ENCODE measurements around the gene RNF14. TPM values are rescaled to one million over a fixed set of nuclear protein-coding genes. Genes with fewer than 3 reads are reported as not detected.

Gene RNF14
- total and polyA plus RNA-seq, 9 of the 15 experiments (the other 6 are each of a cell fraction or from before 2014, with no cell fraction given), result 36.3 to 140 (median 75.1) TPM

- TF ChIP-seq, protein P1, sequence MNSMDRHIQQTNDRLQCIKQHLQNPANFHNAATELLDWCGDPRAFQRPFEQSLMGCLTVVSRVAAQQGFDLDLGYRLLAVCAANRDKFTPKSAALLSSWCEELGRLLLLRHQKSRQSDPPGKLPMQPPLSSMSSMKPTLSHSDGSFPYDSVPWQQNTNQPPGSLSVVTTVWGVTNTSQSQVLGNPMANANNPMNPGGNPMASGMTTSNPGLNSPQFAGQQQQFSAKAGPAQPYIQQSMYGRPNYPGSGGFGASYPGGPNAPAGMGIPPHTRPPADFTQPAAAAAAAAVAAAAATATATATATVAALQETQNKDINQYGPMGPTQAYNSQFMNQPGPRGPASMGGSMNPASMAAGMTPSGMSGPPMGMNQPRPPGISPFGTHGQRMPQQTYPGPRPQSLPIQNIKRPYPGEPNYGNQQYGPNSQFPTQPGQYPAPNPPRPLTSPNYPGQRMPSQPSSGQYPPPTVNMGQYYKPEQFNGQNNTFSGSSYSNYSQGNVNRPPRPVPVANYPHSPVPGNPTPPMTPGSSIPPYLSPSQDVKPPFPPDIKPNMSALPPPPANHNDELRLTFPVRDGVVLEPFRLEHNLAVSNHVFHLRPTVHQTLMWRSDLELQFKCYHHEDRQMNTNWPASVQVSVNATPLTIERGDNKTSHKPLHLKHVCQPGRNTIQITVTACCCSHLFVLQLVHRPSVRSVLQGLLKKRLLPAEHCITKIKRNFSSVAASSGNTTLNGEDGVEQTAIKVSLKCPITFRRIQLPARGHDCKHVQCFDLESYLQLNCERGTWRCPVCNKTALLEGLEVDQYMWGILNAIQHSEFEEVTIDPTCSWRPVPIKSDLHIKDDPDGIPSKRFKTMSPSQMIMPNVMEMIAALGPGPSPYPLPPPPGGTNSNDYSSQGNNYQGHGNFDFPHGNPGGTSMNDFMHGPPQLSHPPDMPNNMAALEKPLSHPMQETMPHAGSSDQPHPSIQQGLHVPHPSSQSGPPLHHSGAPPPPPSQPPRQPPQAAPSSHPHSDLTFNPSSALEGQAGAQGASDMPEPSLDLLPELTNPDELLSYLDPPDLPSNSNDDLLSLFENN (IDR thresholded peaks at IDR 0.05; ENCODE audit: low read depth in 2 of 2, low read length in 2 of 2), result no peak; a peak in 1 of 4 replicates
- TF ChIP-seq ARHGAP35 (IDR thresholded peaks at IDR 0.05; ENCODE audit: partially characterized antibody) (no peak), POLR2B (IDR thresholded peaks at IDR 0.05; ENCODE audit: low read depth, partially characterized antibody) (peak; percentile 95), ZNF77 (CRISPR knock-in tag; IDR thresholded peaks at IDR 0.05) (no peak), CREB3L1 (IDR thresholded peaks at IDR 0.05; ENCODE audit: borderline replicate concordance, low read depth) (no peak), SAFB2 (IDR thresholded peaks at IDR 0.05; ENCODE audit: borderline replicate concordance, low read depth, low read length, severe bottlenecking) (no peak), ZNF507 (tag; conservative IDR thresholded peaks at IDR 0.05) (no peak)
- TF ChIP-seq, protein P2, sequence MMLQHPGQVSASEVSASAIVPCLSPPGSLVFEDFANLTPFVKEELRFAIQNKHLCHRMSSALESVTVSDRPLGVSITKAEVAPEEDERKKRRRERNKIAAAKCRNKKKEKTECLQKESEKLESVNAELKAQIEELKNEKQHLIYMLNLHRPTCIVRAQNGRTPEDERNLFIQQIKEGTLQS (IDR thresholded peaks at IDR 0.05), result no peak
- TF ChIP-seq, protein P2 (CRISPR knock-in tag; conservative IDR thresholded peaks at IDR 0.05), result no peak
- TF ChIP-seq, protein P3, sequence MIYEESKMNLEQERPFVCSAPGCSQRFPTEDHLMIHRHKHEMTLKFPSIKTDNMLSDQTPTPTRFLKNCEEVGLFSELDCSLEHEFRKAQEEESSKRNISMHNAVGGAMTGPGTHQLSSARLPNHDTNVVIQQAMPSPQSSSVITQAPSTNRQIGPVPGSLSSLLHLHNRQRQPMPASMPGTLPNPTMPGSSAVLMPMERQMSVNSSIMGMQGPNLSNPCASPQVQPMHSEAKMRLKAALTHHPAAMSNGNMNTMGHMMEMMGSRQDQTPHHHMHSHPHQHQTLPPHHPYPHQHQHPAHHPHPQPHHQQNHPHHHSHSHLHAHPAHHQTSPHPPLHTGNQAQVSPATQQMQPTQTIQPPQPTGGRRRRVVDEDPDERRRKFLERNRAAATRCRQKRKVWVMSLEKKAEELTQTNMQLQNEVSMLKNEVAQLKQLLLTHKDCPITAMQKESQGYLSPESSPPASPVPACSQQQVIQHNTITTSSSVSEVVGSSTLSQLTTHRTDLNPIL (CRISPR knock-in tag; IDR thresholded peaks at IDR 0.05), result no peak
These were observed at the start of gene RNF14 (continued) for GRCh38 chr5:141968914-141969608.

All from K562 (cell line).